Central memory CD4-positive, alpha-beta T cell (primary cell): ENCODE results near the gene EME1.
A peak's percentile ranks its signal among the peaks of the same experiment; 100 is the strongest.
"Not testable (repeated sequence)": the region's sequence is repeated elsewhere in the genome, so short reads cannot be mapped to it uniquely, and the experiment has no call there.

Experiments
- DNase-seq: peaks from one replicate; pipeline ENCODE4 v3.0.0; 2022

The EME1 gene

GRCh38 chr17:50426814-50427787, 54.1 kb downstream of the EME1 start:
- peak; percentile 4 for DNase-seq

GRCh38 chr17:50428126-50428525, 55.1 kb downstream of the EME1 start:
- DNase-seq, result not testable (repeated sequence)

- no peak for DNase-seq
These were observed 55.9 kb downstream of the EME1 start for GRCh38 chr17:50428831-50429424.

GRCh38 chr17:50429793-50430192, 56.8 kb downstream of the EME1 start:
- no peak for DNase-seq
